Activated CD4-positive, CD25-positive, alpha-beta regulatory T cell treated with anti-CD3 and anti-CD28 coated beads, Interleukin-2, amount 50 U/mL, for 24 hours (primary cell): Measurements from ENCODE around the gene UQCR11.

Experiments
- ATAC-seq, 2 donors: fragments of 150-1000 bp; cut with Tn5 transposase; one replicate each; pipeline ENCODE4 v1.10.0; 2021; ENCODE audit warnings: mild to moderate bottlenecking in 1 of 2, moderate library complexity in 1 of 2

Gene UQCR11

GRCh38 chr19:1587872-1588271, 17.4 kb downstream of the UQCR11 start:
- ATAC-seq: no peak

GRCh38 chr19:1585243-1585580, 20.1 kb downstream of the UQCR11 start:
- no peak for ATAC-seq

- ATAC-seq: no peak
Measured at GRCh38 chr19:1584500-1585242, 20.6 kb downstream of the UQCR11 start.

- no peak for ATAC-seq
Measured at GRCh38 chr19:1582201-1582600, 23.1 kb downstream of the UQCR11 start.

GRCh38 chr19:1580957-1581356, 24.3 kb downstream of the UQCR11 start:
- ATAC-seq: no peak

GRCh38 chr19:1580382-1580781, 24.9 kb downstream of the UQCR11 start:
- no peak for ATAC-seq

GRCh38 chr19:1579222-1579621, 26.0 kb downstream of the UQCR11 start:
- no peak for ATAC-seq

GRCh38 chr19:1577929-1578618, 27.2 kb downstream of the UQCR11 start:
- no peak for ATAC-seq

- ATAC-seq: no peak
Measured at GRCh38 chr19:1577090-1577928, 28.0 kb downstream of the UQCR11 start.

GRCh38 chr19:1576242-1577089, 28.8 kb downstream of the UQCR11 start:
- ATAC-seq: peak in 1 of 2 donors; percentile 15

- ATAC-seq: no peak
Measured at GRCh38 chr19:1575323-1576241, 29.7 kb downstream of the UQCR11 start.

- no peak for ATAC-seq
Measured at GRCh38 chr19:1574354-1575136, 30.7 kb downstream of the UQCR11 start.

GRCh38 chr19:1572795-1573194, 32.5 kb downstream of the UQCR11 start:
- ATAC-seq: no peak

- ATAC-seq: no peak
Measured at GRCh38 chr19:1571358-1571757, 33.9 kb downstream of the UQCR11 start.

- ATAC-seq: no peak
Measured at GRCh38 chr19:1570836-1571235, 34.4 kb downstream of the UQCR11 start.

- ATAC-seq: no peak
Measured at GRCh38 chr19:1569997-1570396, 35.3 kb downstream of the UQCR11 start.

- peak; percentile 85 to 87 for ATAC-seq
Measured at GRCh38 chr19:1568320-1569019, 36.8 kb downstream of the UQCR11 start, which contains the start of gene MEX3D. TSS of gene MEX3D (minus strand) at chr19:1568325. CDS start at chr19:1568058, 267 bp downstream.

GRCh38 chr19:1567848-1568227, 37.4 kb downstream of the UQCR11 start:
- peak; percentile 25 to 29 for ATAC-seq

GRCh38 chr19:1567116-1567847, 38.0 kb downstream of the UQCR11 start:
- ATAC-seq: no peak
